Astrocyte (in vitro differentiated cells and primary cell): Measurements from ENCODE around the gene CLEC16A.

Source experiments
- EZH2 ChIP-seq: IDR thresholded peaks from 2 replicates; pipeline ENCODE4 v1.6.1; 2012; ENCODE audit warnings: mild to moderate bottlenecking, low read length, inconsistent platforms; ENCODE audit not compliant: insufficient read depth
- TF ChIP-seq, protein P1 (sequence below): IDR thresholded peaks from 2 replicates; pipeline ENCODE4 v1.5.1; 2011; ENCODE audit warnings: low read depth, mild to moderate bottlenecking, inconsistent platforms, low read length, moderate library complexity; ENCODE audit not compliant: insufficient read depth

DNA sequence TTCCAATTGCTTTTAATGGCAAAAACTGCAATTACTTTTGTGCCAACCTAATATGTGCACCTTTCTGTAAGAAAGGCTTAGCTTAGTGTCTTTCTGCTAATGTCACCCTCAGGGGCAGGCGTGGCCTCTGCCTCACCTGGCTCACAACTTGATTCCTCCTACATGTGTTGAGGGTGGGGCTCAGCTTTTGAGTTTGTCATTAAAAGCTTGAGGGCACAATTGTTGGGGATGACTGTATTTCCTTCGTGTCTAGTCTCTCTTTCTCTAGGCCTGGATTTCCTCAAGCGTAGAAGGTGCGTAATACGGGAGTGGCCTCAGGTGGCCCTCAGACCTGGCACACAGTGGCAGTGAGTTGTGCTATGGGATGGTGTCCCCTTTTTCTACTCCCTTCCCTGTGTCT is 94.4 kb downstream of the CLEC16A start:
- TF ChIP-seq, protein P1, sequence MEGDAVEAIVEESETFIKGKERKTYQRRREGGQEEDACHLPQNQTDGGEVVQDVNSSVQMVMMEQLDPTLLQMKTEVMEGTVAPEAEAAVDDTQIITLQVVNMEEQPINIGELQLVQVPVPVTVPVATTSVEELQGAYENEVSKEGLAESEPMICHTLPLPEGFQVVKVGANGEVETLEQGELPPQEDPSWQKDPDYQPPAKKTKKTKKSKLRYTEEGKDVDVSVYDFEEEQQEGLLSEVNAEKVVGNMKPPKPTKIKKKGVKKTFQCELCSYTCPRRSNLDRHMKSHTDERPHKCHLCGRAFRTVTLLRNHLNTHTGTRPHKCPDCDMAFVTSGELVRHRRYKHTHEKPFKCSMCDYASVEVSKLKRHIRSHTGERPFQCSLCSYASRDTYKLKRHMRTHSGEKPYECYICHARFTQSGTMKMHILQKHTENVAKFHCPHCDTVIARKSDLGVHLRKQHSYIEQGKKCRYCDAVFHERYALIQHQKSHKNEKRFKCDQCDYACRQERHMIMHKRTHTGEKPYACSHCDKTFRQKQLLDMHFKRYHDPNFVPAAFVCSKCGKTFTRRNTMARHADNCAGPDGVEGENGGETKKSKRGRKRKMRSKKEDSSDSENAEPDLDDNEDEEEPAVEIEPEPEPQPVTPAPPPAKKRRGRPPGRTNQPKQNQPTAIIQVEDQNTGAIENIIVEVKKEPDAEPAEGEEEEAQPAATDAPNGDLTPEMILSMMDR = no peak
- no peak for TF ChIP-seq EZH2
